AG04450 (cell line): ENCODE measurements around the gene PDSS2. TPM values are rescaled to one million over a fixed set of nuclear protein-coding genes. Genes with fewer than 3 reads are reported as not detected.

Experiments
- CTCF ChIA-PET: fragments of 300-600, 350-600 bp; formaldehyde crosslinking; extraction: SDS; loops from one replicate; lab custom pipeline; 2022; ENCODE audit warnings: antibody characterized with exemption, inconsistent platforms; lab: Charles Lee
- POLR2A ChIA-PET: fragments of 350-600 bp; formaldehyde crosslinking; extraction: SDS; loops from one replicate; lab custom pipeline; 2021; ENCODE audit warnings: antibody characterized with exemption, inconsistent platforms; lab: Yijun Ruan, JAX
- DNase-seq: peaks from one replicate; pipeline ENCODE4 v3.0.0-alpha.2; 2011; ENCODE audit warnings: low read depth, low spot score
- H3K27ac ChIP-seq: one replicate; pipeline ENCODE4 v1.5.1; 2012; ENCODE audit warnings: low read depth, low read length, control low read depth
- H3K27me3 ChIP-seq: one replicate; pipeline ENCODE4 v1.6.0; 2012; ENCODE audit warnings: low read length; ENCODE audit not compliant: control insufficient read depth, insufficient read depth
- H3K4me3 ChIP-seq: 2 replicates; pipeline ENCODE4 v1.5.1; 2011; ENCODE audit warnings: mild to moderate bottlenecking, low read depth, low read length, control low read depth
- H3K9me3 ChIP-seq: 2 replicates; pipeline ENCODE4 v1.5.1; 2012; ENCODE audit warnings: low read length; ENCODE audit not compliant: control insufficient read depth, insufficient read depth
- CTCF ChIP-seq: IDR thresholded peaks from 2 replicates; pipeline ENCODE4 v1.5.1; 2011; ENCODE audit warnings: low read depth, low read length, control low read depth, inconsistent platforms
- polyA plus RNA-seq: library from polyadenylated mRNA; depleted of rRNA; stranded (reverse); fragments of >200 nt; gene quantifications from 2 replicates; pipeline ENCODE4 v1.2.3, GENCODE V29; 2011

The PDSS2 gene
- polyA plus RNA-seq, 1 experiment: 19.1 TPM

GRCh38 chr6:107392069-107392468 is 67.3 kb downstream of the PDSS2 start:
- Histone ChIP-seq H3K27ac (no peak overlapping the region), H3K4me3 (no peak overlapping the region), H3K27me3 (no peaks in the 10 kb centered on the region), H3K9me3 (no peaks in the 10 kb centered on the region)
- no peak for TF ChIP-seq CTCF
- DNase-seq: no peak
- POLR2A ChIA-PET: no interaction called here
- CTCF ChIA-PET: interaction anchor here (1.8 kb wide), 1 partner anchor 11 kb away, joined by 4 read pairs; no protein-coding TSS in a partner anchor

GRCh38 chr6:107390685-107391435 is 68.5 kb downstream of the PDSS2 start:
- Histone ChIP-seq H3K27me3 (no peaks in the 10 kb centered on the region), H3K9me3 (no peaks in the 10 kb centered on the region), H3K4me3 (no peak overlapping the region), H3K27ac (no peak overlapping the region)
- no peak for DNase-seq
- POLR2A ChIA-PET: no interaction called here
- CTCF ChIA-PET: no interaction called here
- no peak for TF ChIP-seq CTCF

- ChIA-PET POLR2A (no interaction called here), CTCF (no interaction called here)
- Histone ChIP-seq H3K27me3 (no peaks in the 10 kb centered on the region), H3K4me3 (no peak overlapping the region), H3K9me3 (no peaks in the 10 kb centered on the region), H3K27ac (no peak overlapping the region)
- no peak for DNase-seq
- TF ChIP-seq CTCF: no peak
These were observed 69.3 kb downstream of the PDSS2 start for GRCh38 chr6:107390056-107390455.

GRCh38 chr6:107386904-107387303 is 72.5 kb downstream of the PDSS2 start:
- Histone ChIP-seq H3K9me3 (no peaks in the 10 kb centered on the region), H3K4me3 (no peak overlapping the region), H3K27me3 (no peaks in the 10 kb centered on the region), H3K27ac (no peak overlapping the region)
- POLR2A ChIA-PET: no interaction called here
- no peak for TF ChIP-seq CTCF
- DNase-seq: no peak
- CTCF ChIA-PET: no interaction called here

- Histone ChIP-seq H3K9me3 (no peaks in the 10 kb centered on the region), H3K27me3 (no peaks in the 10 kb centered on the region), H3K27ac (no peak overlapping the region), H3K4me3 (no peak overlapping the region)
- TF ChIP-seq CTCF: no peak
- DNase-seq: no peak
- POLR2A ChIA-PET: no interaction called here
- CTCF ChIA-PET: interaction anchor here (0.6 kb wide), 1 partner anchor 14 kb away, joined by 3 read pairs; no protein-coding TSS in a partner anchor
These were observed 73.0 kb downstream of the PDSS2 start for GRCh38 chr6:107386340-107386739.
